ENCODE measurements around the gene PPFIA2.

GRCh38 chr12:81470923-81471322 is 288.2 kb downstream of the PPFIA2 start:
- TF ChIP-seq POLR2AphosphoS5 (IDR thresholded peaks at IDR 0.05) = no peak
- TF ChIP-seq, protein P1, sequence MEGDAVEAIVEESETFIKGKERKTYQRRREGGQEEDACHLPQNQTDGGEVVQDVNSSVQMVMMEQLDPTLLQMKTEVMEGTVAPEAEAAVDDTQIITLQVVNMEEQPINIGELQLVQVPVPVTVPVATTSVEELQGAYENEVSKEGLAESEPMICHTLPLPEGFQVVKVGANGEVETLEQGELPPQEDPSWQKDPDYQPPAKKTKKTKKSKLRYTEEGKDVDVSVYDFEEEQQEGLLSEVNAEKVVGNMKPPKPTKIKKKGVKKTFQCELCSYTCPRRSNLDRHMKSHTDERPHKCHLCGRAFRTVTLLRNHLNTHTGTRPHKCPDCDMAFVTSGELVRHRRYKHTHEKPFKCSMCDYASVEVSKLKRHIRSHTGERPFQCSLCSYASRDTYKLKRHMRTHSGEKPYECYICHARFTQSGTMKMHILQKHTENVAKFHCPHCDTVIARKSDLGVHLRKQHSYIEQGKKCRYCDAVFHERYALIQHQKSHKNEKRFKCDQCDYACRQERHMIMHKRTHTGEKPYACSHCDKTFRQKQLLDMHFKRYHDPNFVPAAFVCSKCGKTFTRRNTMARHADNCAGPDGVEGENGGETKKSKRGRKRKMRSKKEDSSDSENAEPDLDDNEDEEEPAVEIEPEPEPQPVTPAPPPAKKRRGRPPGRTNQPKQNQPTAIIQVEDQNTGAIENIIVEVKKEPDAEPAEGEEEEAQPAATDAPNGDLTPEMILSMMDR (IDR thresholded peaks at IDR 0.05) = no peak
